ENCODE measurements around the gene CASP7.

GRCh38 chr10:113687037-113687436, 7.3 kb downstream of the CASP7 start:
- TF ChIP-seq CTCF (IDR thresholded peaks at IDR 0.05 in 4 of 5, conservative IDR thresholded peaks at IDR 0.05 in 1 of 5) (no peak), POLR2A (IDR thresholded peaks at IDR 0.05) (no peak)

Measured in gastrocnemius medialis (tissue), 4 donors.